Mesothelial cell of epicardium (in vitro differentiated cells): Measurements from ENCODE around the gene PHTF1. TPM values are rescaled to one million over a fixed set of nuclear protein-coding genes. Genes with fewer than 3 reads are reported as not detected.
A peak's percentile ranks its signal among the peaks of the same experiment; 100 is the strongest.

Experiments
- DNase-seq, 2 experiments: peaks; one replicate each; pipeline ENCODE4 v3.0.0; 2021; ENCODE audit warnings: low spot score in 2 of 2; ENCODE audit not compliant: unreplicated experiment in 2 of 2
- H3K27ac Mint-ChIP-seq: 2 replicates; pipeline ENCODE4 v1.8.0; 2021; ENCODE audit warnings: mixed read lengths
- H3K27me3 Mint-ChIP-seq: 2 replicates; pipeline ENCODE4 v1.8.0; 2021; ENCODE audit warnings: low read depth, mixed read lengths
- H3K36me3 Mint-ChIP-seq: 2 replicates; pipeline ENCODE4 v1.8.0; 2021; ENCODE audit warnings: mixed read lengths
- H3K4me1 Mint-ChIP-seq: 2 replicates; pipeline ENCODE4 v1.8.0; 2021; ENCODE audit warnings: mixed read lengths
- H3K4me3 Mint-ChIP-seq: 2 replicates; pipeline ENCODE4 v1.8.0; 2021; ENCODE audit warnings: mild to moderate bottlenecking, moderate library complexity, mixed read lengths
- H3K9me3 Mint-ChIP-seq: 2 replicates; pipeline ENCODE4 v1.8.0; 2021; ENCODE audit warnings: mixed read lengths
- CTCF ChIP-seq: fragments of 200-600 bp; sonication (generic); IDR thresholded peaks from one replicate; pipeline ENCODE4 v1.5.0; 2021; ENCODE audit warnings: antibody characterized with exemption; ENCODE audit not compliant: unreplicated experiment
- total RNA-seq: library from RNA; stranded (reverse); gene quantifications from 3 replicates; pipeline ENCODE4 v1.2.1, GENCODE V29; 2021

The PHTF1 gene
- total RNA-seq, 1 donor from 2014 or later = 26.7 TPM

- no peak overlapping the region for H3K4me3 Mint-ChIP-seq
- no peaks in the 10 kb centered on the region for H3K27me3 Mint-ChIP-seq
- TF ChIP-seq CTCF = no peak
- H3K27ac Mint-ChIP-seq = no peak overlapping the region
- no peaks in the 10 kb centered on the region for H3K9me3 Mint-ChIP-seq
- H3K4me1 Mint-ChIP-seq = peaks cover 12% of the 10 kb centered on the region
- DNase-seq = no peak
- peaks cover 19% of the 10 kb centered on the region for H3K36me3 Mint-ChIP-seq
Observed at GRCh38 chr1:113751114-113751513, 8.2 kb downstream of the PHTF1 start.

GRCh38 chr1:113749402-113749801, 9.9 kb downstream of the PHTF1 start:
- no peak for TF ChIP-seq CTCF
- Mint-ChIP-seq H3K27ac (peak overlapping the region; percentile 8), H3K36me3 (peaks cover 18% of the 10 kb centered on the region), H3K9me3 (no peaks in the 10 kb centered on the region), H3K4me1 (peaks cover 11% of the 10 kb centered on the region), H3K27me3 (no peaks in the 10 kb centered on the region), H3K4me3 (no peak overlapping the region)
- no peak for DNase-seq

GRCh38 chr1:113747376-113747775, 11.9 kb downstream of the PHTF1 start:
- no peak for DNase-seq
- TF ChIP-seq CTCF = no peak
- no peak overlapping the region for H3K4me3 Mint-ChIP-seq
- peak overlapping the region; percentile 54 for H3K27ac Mint-ChIP-seq
- H3K27me3 Mint-ChIP-seq = no peaks in the 10 kb centered on the region
- H3K4me1 Mint-ChIP-seq = peaks cover 11% of the 10 kb centered on the region
- H3K9me3 Mint-ChIP-seq = no peaks in the 10 kb centered on the region
- H3K36me3 Mint-ChIP-seq = peaks cover 16% of the 10 kb centered on the region

DNA sequence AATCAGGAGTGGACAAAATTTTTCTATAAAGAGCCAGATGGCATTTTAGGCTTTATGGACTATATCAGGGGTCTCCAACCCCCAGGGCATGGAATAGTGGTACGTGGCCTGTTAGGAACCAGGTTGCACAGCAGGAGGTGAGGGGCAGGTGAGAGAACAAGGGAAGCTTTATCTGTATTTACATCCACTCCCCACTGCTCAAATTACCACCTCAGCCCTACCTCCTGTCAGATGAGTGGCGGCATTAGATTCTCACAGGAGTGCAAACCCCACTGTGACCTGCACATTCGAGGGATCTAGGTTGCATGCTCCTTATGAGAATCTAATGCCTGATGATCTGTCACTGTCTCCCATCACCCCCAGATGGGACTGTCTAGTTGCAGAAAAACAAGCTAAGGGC, 13.9 kb downstream of the PHTF1 start:
- Mint-ChIP-seq H3K27ac (no peak overlapping the region), H3K36me3 (peaks cover 15% of the 10 kb centered on the region), H3K4me1 (peaks cover 11% of the 10 kb centered on the region), H3K9me3 (no peaks in the 10 kb centered on the region), H3K27me3 (no peaks in the 10 kb centered on the region), H3K4me3 (no peak overlapping the region)
- no peak for DNase-seq
- TF ChIP-seq CTCF = no peak

GRCh38 chr1:113744114-113744513, 15.2 kb downstream of the PHTF1 start:
- H3K9me3 Mint-ChIP-seq = no peaks in the 10 kb centered on the region
- H3K4me3 Mint-ChIP-seq = no peak overlapping the region
- H3K27me3 Mint-ChIP-seq = no peaks in the 10 kb centered on the region
- peaks cover 10% of the 10 kb centered on the region for H3K36me3 Mint-ChIP-seq
- H3K27ac Mint-ChIP-seq = no peak overlapping the region
- no peak for DNase-seq
- H3K4me1 Mint-ChIP-seq = peaks cover 11% of the 10 kb centered on the region
- TF ChIP-seq CTCF = no peak

DNA sequence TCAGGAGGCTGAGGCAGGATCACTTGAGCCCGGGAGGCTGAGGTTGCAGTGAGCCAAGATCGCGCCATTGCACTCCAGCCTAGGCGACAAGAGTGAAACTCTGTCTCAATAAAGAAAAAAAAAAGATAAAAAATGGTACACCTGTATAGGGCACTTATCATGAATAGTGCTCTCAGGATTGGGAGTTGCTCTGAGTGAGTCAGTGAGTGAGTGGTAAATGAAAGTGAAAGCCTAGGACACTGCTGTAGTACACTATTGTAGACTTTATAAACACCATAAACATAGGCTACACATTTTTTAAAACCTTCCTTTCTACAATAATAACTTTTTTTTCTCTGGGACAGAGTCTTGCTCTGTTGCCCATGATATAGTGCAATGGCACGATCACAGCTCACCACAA, 16.8 kb downstream of the PHTF1 start:
- Mint-ChIP-seq H3K9me3 (no peaks in the 10 kb centered on the region), H3K27ac (no peak overlapping the region), H3K36me3 (peaks cover 11% of the 10 kb centered on the region), H3K27me3 (no peaks in the 10 kb centered on the region), H3K4me3 (no peak overlapping the region), H3K4me1 (peaks cover 7% of the 10 kb centered on the region)
- TF ChIP-seq CTCF = no peak
- no peak for DNase-seq
